Neural cell (in vitro differentiated cells): ENCODE measurements around the gene KCNIP3. TPM values are rescaled to one million over a fixed set of nuclear protein-coding genes. Genes with fewer than 3 reads are reported as not detected.

Experiments used
- H2AFZ ChIP-seq: fragments of 200-600, 300-800 bp; sonication (generic), shearing (Covaris generic); 2 replicates; pipeline ENCODE4 v1.6.0; 2014; ENCODE audit warnings: low read depth, mild to moderate bottlenecking, antibody characterized with exemption, low read length, moderate library complexity
- H3F3A ChIP-seq: fragments of 200-600 bp; shearing (Covaris generic); 2 replicates; pipeline ENCODE4 v1.6.1; 2016; ENCODE audit warnings: mild to moderate bottlenecking, moderate library complexity, mixed read lengths, antibody characterized with exemption, low read length; ENCODE audit not compliant: insufficient read depth, poor library complexity, severe bottlenecking
- H3K27ac ChIP-seq: fragments of 200-600, 300-800 bp; sonication (generic), shearing (Covaris generic); 2 replicates; pipeline ENCODE4 v1.5.1; 2014; ENCODE audit warnings: mild to moderate bottlenecking, low read length, moderate library complexity
- H3K27me3 ChIP-seq: fragments of 300-800, 200-600 bp; sonication (generic), shearing (Covaris generic); 2 replicates; pipeline ENCODE4 v1.6.0; 2014; ENCODE audit warnings: mild to moderate bottlenecking, low read depth, low read length, moderate library complexity; ENCODE audit not compliant: insufficient read depth
- H3K36me3 ChIP-seq: fragments of 300-800, 200-600 bp; sonication (generic), shearing (Covaris generic); 2 replicates; pipeline ENCODE4 v1.5.1; 2014; ENCODE audit warnings: mild to moderate bottlenecking, antibody characterized with exemption, low read length, moderate library complexity; ENCODE audit not compliant: insufficient read depth
- H3K4me2 ChIP-seq: fragments of 300-800, 200-600 bp; sonication (generic), shearing (Covaris generic); 2 replicates; pipeline ENCODE4 v1.6.0; 2014; ENCODE audit warnings: mild to moderate bottlenecking, low read length
- H3K4me3 ChIP-seq: fragments of 300-800, 200-600 bp; sonication (generic), shearing (Covaris generic); 2 replicates; pipeline ENCODE4 v1.5.1; 2014; ENCODE audit warnings: mild to moderate bottlenecking, low read length, moderate library complexity
- H3K79me2 ChIP-seq: fragments of 200-600 bp; shearing (Covaris generic); replicated peaks from 2 replicates; pipeline ENCODE4 v1.6.0; 2014; ENCODE audit warnings: mild to moderate bottlenecking, low read length, moderate library complexity; ENCODE audit not compliant: insufficient read depth
- H3K9ac ChIP-seq: fragments of 300-800, 200-600 bp; sonication (generic), shearing (Covaris generic); 2 replicates; pipeline ENCODE4 v1.6.1; 2016; ENCODE audit warnings: mild to moderate bottlenecking, low read length, mixed read lengths
- H3K9me2 ChIP-seq: fragments of 200-600 bp; shearing (Covaris generic); 2 replicates; pipeline ENCODE4 v1.6.1; 2016; ENCODE audit warnings: mild to moderate bottlenecking, low read length, mixed read lengths; ENCODE audit not compliant: insufficient read depth
- H3K9me3 ChIP-seq: fragments of 200-600, 300-800 bp; sonication (generic), shearing (Covaris generic); 2 replicates; pipeline ENCODE4 v1.6.1; 2016; ENCODE audit warnings: mild to moderate bottlenecking, mixed run types, low read length, moderate library complexity, mixed read lengths
- H4K20me1 ChIP-seq: fragments of 200-600 bp; shearing (Covaris generic); 2 replicates; pipeline ENCODE4 v1.6.1; 2016; ENCODE audit warnings: mild to moderate bottlenecking, mixed run types; ENCODE audit not compliant: insufficient read depth
- CTCF ChIP-seq: fragments of 450-650 bp; IDR thresholded peaks from 2 replicates; pipeline ENCODE4 v1.5.1; 2014; ENCODE audit warnings: antibody characterized with exemption, mild to moderate bottlenecking, moderate library complexity; ENCODE audit not compliant: poor library complexity, severe bottlenecking
- EP300 ChIP-seq: fragments of 450-650 bp; conservative IDR thresholded peaks from 2 replicates; pipeline ENCODE4 v1.6.1; 2014; ENCODE audit warnings: antibody characterized with exemption, mild to moderate bottlenecking, moderate library complexity; ENCODE audit not compliant: poor library complexity, severe bottlenecking
- EZH2 ChIP-seq: fragments of 200-600, 300-800 bp; shearing (Covaris generic), sonication (generic); IDR thresholded peaks from 2 replicates; pipeline ENCODE4 v1.6.1; 2014; ENCODE audit warnings: antibody characterized with exemption, low read length, borderline replicate concordance, mild to moderate bottlenecking; ENCODE audit not compliant: insufficient read depth, poor library complexity, severe bottlenecking
- MXI1 ChIP-seq: fragments of 450-650 bp; conservative IDR thresholded peaks from 2 replicates; pipeline ENCODE4 v1.6.1; 2014; ENCODE audit warnings: antibody characterized with exemption, mild to moderate bottlenecking; ENCODE audit not compliant: poor library complexity, severe bottlenecking
- POLR2AphosphoS5 ChIP-seq: IDR thresholded peaks from 2 replicates; pipeline ENCODE4 v1.6.1; 2012
- RAD21 ChIP-seq: fragments of 450-650 bp; conservative IDR thresholded peaks from 2 replicates; pipeline ENCODE4 v1.6.1; 2014; ENCODE audit warnings: antibody characterized with exemption, mild to moderate bottlenecking, moderate library complexity
- REST ChIP-seq: IDR thresholded peaks from 2 replicates; pipeline ENCODE4 v1.6.1; 2012; ENCODE audit warnings: borderline replicate concordance
- SMC3 ChIP-seq: fragments of 450-650 bp; conservative IDR thresholded peaks from 2 replicates; pipeline ENCODE4 v1.6.1; 2014; ENCODE audit warnings: antibody characterized with exemption, mild to moderate bottlenecking, moderate library complexity; ENCODE audit not compliant: poor library complexity
- TAF1 ChIP-seq: IDR thresholded peaks from 2 replicates; pipeline ENCODE4 v1.6.1; 2012; ENCODE audit warnings: low read depth
- polyA plus RNA-seq: library from polyadenylated mRNA; depleted of rRNA; stranded (reverse); fragments of >200 nt; gene quantifications from 2 replicates; pipeline ENCODE4 v1.2.3, GENCODE V29; 2014

Gene KCNIP3
- polyA plus RNA-seq, 1 donor from 2014 or later, result not detected

GRCh38 chr2:95294579-95295250 is 2.4 kb upstream of the KCNIP3 start:
- no peaks in the 10 kb centered on the region for H3F3A ChIP-seq
- H4K20me1 ChIP-seq, result no peaks in the 10 kb centered on the region
- TF ChIP-seq EZH2 (no peak), SMC3 (no peak), MXI1 (no peak), CTCF (no peak), EP300 (no peak), REST (no peak), RAD21 (no peak), TAF1 (no peak), POLR2AphosphoS5 (no peak)
- no peak overlapping the region for H3K27ac ChIP-seq
- H3K79me2 ChIP-seq, result no peaks in the 10 kb centered on the region
- no peaks in the 10 kb centered on the region for H3K36me3 ChIP-seq
- no peak overlapping the region for H3K9ac ChIP-seq
- H3K4me3 ChIP-seq, result no peak overlapping the region
- H3K9me3 ChIP-seq, result peaks cover 9% of the 10 kb centered on the region
- no peak overlapping the region for H3K4me2 ChIP-seq
- H2AFZ ChIP-seq, result no peak overlapping the region
- no peaks in the 10 kb centered on the region for H3K9me2 ChIP-seq
- no peaks in the 10 kb centered on the region for H3K27me3 ChIP-seq

GRCh38 chr2:95295376-95295775 is 1.8 kb upstream of the KCNIP3 start:
- Histone ChIP-seq H3K27ac (no peak overlapping the region), H3K36me3 (no peaks in the 10 kb centered on the region), H3K9me3 (peaks cover 2% of the 10 kb centered on the region), H3K79me2 (no peaks in the 10 kb centered on the region), H3K9me2 (no peaks in the 10 kb centered on the region), H3F3A (no peaks in the 10 kb centered on the region), H3K4me2 (no peak overlapping the region), H3K4me3 (no peak overlapping the region), H3K9ac (no peak overlapping the region), H4K20me1 (no peaks in the 10 kb centered on the region), H3K27me3 (no peaks in the 10 kb centered on the region), H2AFZ (no peak overlapping the region)
- no peak for TF ChIP-seq TAF1
- no peak for TF ChIP-seq CTCF
- TF ChIP-seq MXI1, result no peak
- TF ChIP-seq EP300, result no peak
- no peak for TF ChIP-seq SMC3
- no peak for TF ChIP-seq POLR2AphosphoS5
- no peak for TF ChIP-seq REST
- TF ChIP-seq RAD21, result no peak
- no peak for TF ChIP-seq EZH2
